SK-N-SH (cell line): ENCODE data around the gene KANTR.

ENCODE experiments used
- CHD2 ChIP-seq: fragments of 150-350 bp; IDR thresholded peaks from 2 replicates; pipeline ENCODE4 v1.6.1; 2018; ENCODE audit warnings: low read length; ENCODE audit not compliant: partially characterized antibody
- CTCF ChIP-seq: fragments of 200-600 bp; sonication (generic); IDR thresholded peaks from 2 replicates; pipeline ENCODE4 v1.6.1; 2017; ENCODE audit warnings: antibody characterized with exemption, mild to moderate bottlenecking, moderate library complexity
- EP300 ChIP-seq, 2 experiments: IDR thresholded peaks; 2 replicates each; pipeline versions ENCODE4 v1.4.0 to v1.6.1; 2012; ENCODE audit warnings: borderline replicate concordance in 1 of 2, low read depth in 1 of 2, low read length in 1 of 2
- GATA2 ChIP-seq: sonication (generic); formaldehyde crosslinking; IDR thresholded peaks from 2 replicates; pipeline ENCODE4 v1.5.0; 2020; ENCODE audit warnings: mild to moderate bottlenecking, missing genetic modification reagents
- JUND ChIP-seq: IDR thresholded peaks from 2 replicates; pipeline ENCODE4 v1.4.0; 2012
- MXI1 ChIP-seq: IDR thresholded peaks from 2 replicates; pipeline ENCODE4 v1.6.1; 2012; ENCODE audit warnings: mild to moderate bottlenecking, low read depth, low read length, improper control_type of control experiment
- NRF1 ChIP-seq: IDR thresholded peaks from 2 replicates; pipeline ENCODE4 v1.6.1; 2012; ENCODE audit warnings: low read depth, mild to moderate bottlenecking, low read length
- POLR2AphosphoS5 ChIP-seq: IDR thresholded peaks from 2 replicates; pipeline ENCODE4 v1.6.1; 2012; ENCODE audit warnings: low read depth, low read length
- RAD21 ChIP-seq: IDR thresholded peaks from 2 replicates; pipeline ENCODE4 v1.6.1; 2012; ENCODE audit warnings: mild to moderate bottlenecking, low read length
- RXRA ChIP-seq: IDR thresholded peaks from 2 replicates; pipeline ENCODE4 v1.4.0; 2012; ENCODE audit warnings: low read depth, mild to moderate bottlenecking, borderline replicate concordance
- SIN3A ChIP-seq: IDR thresholded peaks from 2 replicates; pipeline ENCODE4 v1.6.1; 2012; ENCODE audit warnings: low read depth, mild to moderate bottlenecking, low read length, moderate library complexity, borderline replicate concordance
- TCF12 ChIP-seq: IDR thresholded peaks from 2 replicates; pipeline ENCODE4 v1.4.0; 2012
- YY1 ChIP-seq: IDR thresholded peaks from 2 replicates; pipeline ENCODE4 v1.4.0; 2012; ENCODE audit warnings: low read depth, mild to moderate bottlenecking

GRCh38 chrX:53084043-53084570 is 9.8 kb upstream of the KANTR start:
- no peak for TF ChIP-seq POLR2AphosphoS5
- TF ChIP-seq RXRA, result no peak
- TF ChIP-seq SIN3A, result no peak
- TF ChIP-seq YY1, result no peak
- no peak for TF ChIP-seq CHD2
- TF ChIP-seq TCF12, result no peak
- TF ChIP-seq GATA2 (CRISPR knock-in tag), result no peak
- TF ChIP-seq NRF1, result no peak
- no peak for TF ChIP-seq MXI1
- TF ChIP-seq JUND, result no peak
- TF ChIP-seq EP300 (IDR thresholded peaks at IDR 0.05; ENCODE audit: borderline replicate concordance in 1 of 2, low read depth in 1 of 2, low read length in 1 of 2), result no peak
- no peak for TF ChIP-seq RAD21
- no peak for TF ChIP-seq CTCF
